HUES48 (cell line): ENCODE measurements around the gene WT1.

Experiments
- H3K27ac ChIP-seq: one replicate; pipeline ENCODE4 v1.7.0; 2013; ENCODE audit warnings: low read depth, low read length, inconsistent platforms
- H3K27me3 ChIP-seq: 2 replicates; pipeline ENCODE4 v1.6.1; 2013; ENCODE audit warnings: mild to moderate bottlenecking, low read length; ENCODE audit not compliant: control insufficient read depth, insufficient read depth
- H3K36me3 ChIP-seq: 2 replicates; pipeline ENCODE4 v1.6.1; 2013; ENCODE audit warnings: low read length; ENCODE audit not compliant: control insufficient read depth, insufficient read depth
- H3K4me1 ChIP-seq: 2 replicates; pipeline ENCODE4 v1.6.1; 2013; ENCODE audit warnings: mild to moderate bottlenecking, low read length; ENCODE audit not compliant: control insufficient read depth, insufficient read depth
- H3K4me3 ChIP-seq: 2 replicates; pipeline ENCODE4 v1.5.1; 2013; ENCODE audit warnings: mild to moderate bottlenecking, low read depth, low read length
- H3K9ac ChIP-seq: 2 replicates; pipeline ENCODE4 v1.6.1; 2013; ENCODE audit warnings: mild to moderate bottlenecking, low read depth, low read length, moderate library complexity
- H3K9me3 ChIP-seq: 2 replicates; pipeline ENCODE4 v1.6.1; 2013; ENCODE audit warnings: low read length; ENCODE audit not compliant: control insufficient read depth, insufficient read depth

The WT1 gene

DNA sequence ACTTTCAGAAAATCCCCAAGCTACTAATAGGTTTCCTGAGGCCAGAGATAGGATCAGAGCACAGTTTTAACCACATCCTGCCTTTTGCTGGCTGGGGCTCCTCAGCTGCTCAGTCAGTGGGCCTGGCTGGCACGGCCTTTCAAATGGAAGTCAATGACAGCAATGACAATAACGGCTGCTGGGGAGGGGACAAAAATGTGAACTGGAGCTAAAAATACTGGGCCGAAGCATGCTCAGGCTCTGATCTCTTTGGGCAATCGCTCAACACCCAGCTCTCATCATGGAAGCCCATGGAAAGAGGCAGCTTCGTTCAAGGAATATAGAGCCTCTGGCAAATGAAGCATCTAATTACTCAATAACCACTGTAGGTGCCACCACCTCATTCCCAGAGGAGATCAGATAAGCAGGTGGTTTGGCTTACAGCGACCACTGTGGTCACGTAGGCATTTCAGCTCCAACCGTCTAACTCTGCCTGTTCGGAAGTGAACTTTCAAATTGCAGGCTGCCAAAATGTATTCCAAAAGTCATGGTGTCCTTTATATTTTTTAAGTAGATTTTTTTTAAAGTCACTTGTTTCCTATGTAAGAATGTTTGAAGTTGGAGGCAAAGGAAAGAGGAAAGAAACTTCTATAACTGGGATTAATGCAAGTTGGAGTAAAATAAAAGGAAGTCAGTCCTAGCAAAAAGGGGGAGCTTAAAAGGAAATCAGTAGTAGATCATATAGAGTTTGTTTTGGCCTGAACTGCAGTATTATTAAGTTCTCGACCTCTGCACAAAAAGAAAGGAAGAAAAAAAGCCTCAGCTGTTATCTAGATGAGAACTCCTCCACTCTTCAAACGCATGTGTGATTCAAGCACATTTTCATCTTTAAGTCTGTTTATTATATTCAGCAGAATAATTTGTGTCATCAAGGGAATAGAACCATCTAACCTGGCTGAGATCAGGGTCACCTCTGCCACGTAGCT lies 14.1 kb downstream of the WT1 start:
- no peaks in the 10 kb centered on the region for H3K9me3 ChIP-seq
- peaks cover 44% of the 10 kb centered on the region for H3K27me3 ChIP-seq
- H3K27ac ChIP-seq: no peak overlapping the region
- H3K4me1 ChIP-seq: peaks cover 24% of the 10 kb centered on the region
- no peak overlapping the region for H3K4me3 ChIP-seq
- no peak overlapping the region for H3K9ac ChIP-seq
- no peaks in the 10 kb centered on the region for H3K36me3 ChIP-seq

GRCh38 chr11:32420139-32420538 lies 15.2 kb downstream of the WT1 start:
- Histone ChIP-seq H3K4me1 (peaks cover 18% of the 10 kb centered on the region), H3K27me3 (peaks cover 33% of the 10 kb centered on the region), H3K9me3 (no peaks in the 10 kb centered on the region), H3K9ac (no peak overlapping the region), H3K27ac (no peak overlapping the region), H3K4me3 (no peak overlapping the region), H3K36me3 (no peaks in the 10 kb centered on the region)

GRCh38 chr11:32418836-32419235 lies 16.5 kb downstream of the WT1 start:
- H3K4me3 ChIP-seq: no peak overlapping the region
- no peaks in the 10 kb centered on the region for H3K36me3 ChIP-seq

GRCh38 chr11:32417806-32418205 lies 17.5 kb downstream of the WT1 start:
- Histone ChIP-seq H3K27me3 (peaks cover 14% of the 10 kb centered on the region), H3K9me3 (no peaks in the 10 kb centered on the region), H3K9ac (no peak overlapping the region), H3K36me3 (no peaks in the 10 kb centered on the region), H3K4me3 (no peak overlapping the region), H3K4me1 (peaks cover 18% of the 10 kb centered on the region), H3K27ac (no peak overlapping the region)

More at GRCh38 chr11:32418836-32419235, 16.5 kb downstream of the WT1 start:
- H3K4me1 ChIP-seq: peaks cover 18% of the 10 kb centered on the region
- H3K9ac ChIP-seq: no peak overlapping the region
- no peak overlapping the region for H3K27ac ChIP-seq
- no peaks in the 10 kb centered on the region for H3K9me3 ChIP-seq
- peaks cover 21% of the 10 kb centered on the region for H3K27me3 ChIP-seq

- Histone ChIP-seq H3K9me3 (no peaks in the 10 kb centered on the region), H3K9ac (no peak overlapping the region), H3K36me3 (no peaks in the 10 kb centered on the region), H3K4me3 (no peak overlapping the region), H3K27ac (no peak overlapping the region), H3K27me3 (peaks cover 5% of the 10 kb centered on the region), H3K4me1 (peaks cover 18% of the 10 kb centered on the region)
Measured at GRCh38 chr11:32416301-32416700, 19.0 kb downstream of the WT1 start.

- Histone ChIP-seq H3K4me1 (peaks cover 13% of the 10 kb centered on the region; the same call in 1 of the 2 replicates), H3K36me3 (no peaks in the 10 kb centered on the region)
Measured at GRCh38 chr11:32414925-32415324, 20.4 kb downstream of the WT1 start.

DNA sequence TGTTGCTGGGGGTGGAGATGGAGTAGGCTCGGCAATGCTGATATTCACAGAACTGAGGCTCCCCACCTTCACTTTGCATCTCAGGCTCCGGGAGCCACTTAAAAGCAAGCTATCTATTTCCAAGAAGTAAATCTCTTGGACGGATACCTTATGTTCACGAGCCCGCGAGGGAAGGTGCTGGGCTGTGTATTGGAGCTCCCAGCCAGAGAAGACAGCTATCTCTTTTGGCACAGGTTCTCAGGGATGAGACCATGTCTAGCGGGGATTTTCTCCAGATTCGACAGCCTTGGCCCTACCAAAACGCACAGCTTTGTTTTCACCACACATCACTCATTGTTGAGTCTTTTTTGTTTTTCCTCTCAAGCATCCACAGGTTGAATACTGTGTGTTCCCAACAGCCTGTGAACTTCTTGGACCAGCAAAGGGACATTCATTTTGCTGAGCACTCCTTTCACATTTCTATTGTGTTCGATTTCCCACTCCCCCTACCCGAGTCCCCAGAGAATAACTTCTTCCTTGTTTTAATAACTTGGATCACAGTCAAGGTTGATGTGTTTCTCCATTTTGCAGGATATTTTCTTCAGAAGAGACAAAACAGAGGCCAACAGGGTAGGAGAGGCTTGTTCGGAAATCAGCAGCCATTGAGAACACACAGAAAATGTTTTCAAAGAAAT lies 23.3 kb downstream of the WT1 start:
- Histone ChIP-seq H3K4me3 (no peak overlapping the region), H3K36me3 (no peaks in the 10 kb centered on the region), H3K9me3 (no peaks in the 10 kb centered on the region), H3K27ac (no peak overlapping the region), H3K9ac (no peak overlapping the region), H3K27me3 (no peaks in the 10 kb centered on the region; the same call in 1 of the 2 replicates), H3K4me1 (no peaks in the 10 kb centered on the region)

More at GRCh38 chr11:32414925-32415324, 20.4 kb downstream of the WT1 start:
- H3K27me3 ChIP-seq: no peaks in the 10 kb centered on the region; the same call in 1 of the 2 replicates
- H3K9me3 ChIP-seq: no peaks in the 10 kb centered on the region
- no peak overlapping the region for H3K9ac ChIP-seq
- H3K4me3 ChIP-seq: no peak overlapping the region
- no peak overlapping the region for H3K27ac ChIP-seq

DNA sequence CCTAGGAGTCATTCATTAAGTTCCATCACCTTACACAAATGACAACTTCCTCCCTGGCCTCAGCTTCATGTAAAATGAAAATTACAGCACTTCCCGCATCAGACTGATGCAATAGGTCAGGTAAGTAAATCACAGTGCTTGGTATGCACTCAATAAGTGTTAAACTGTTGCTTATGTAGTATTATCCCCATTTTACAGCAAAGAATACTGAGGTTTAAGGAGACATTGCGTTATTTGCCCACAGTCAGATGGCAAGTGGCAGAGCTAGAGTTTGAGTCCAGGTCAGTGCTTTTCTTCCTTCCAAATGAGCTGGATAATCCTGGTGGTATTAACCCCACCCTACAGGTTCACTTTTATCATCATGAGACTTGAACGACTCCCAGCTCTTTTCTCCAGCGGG lies 29.7 kb downstream of the WT1 start:
- Histone ChIP-seq H3K27me3 (no peaks in the 10 kb centered on the region), H3K9me3 (no peaks in the 10 kb centered on the region), H3K9ac (no peak overlapping the region), H3K4me1 (no peaks in the 10 kb centered on the region), H3K4me3 (no peak overlapping the region), H3K36me3 (no peaks in the 10 kb centered on the region), H3K27ac (no peak overlapping the region)

GRCh38 chr11:32402836-32403235 lies 32.5 kb downstream of the WT1 start:
- Histone ChIP-seq H3K9me3 (no peaks in the 10 kb centered on the region), H3K4me1 (peaks cover 4% of the 10 kb centered on the region; the same call in 1 of the 2 replicates), H3K9ac (no peak overlapping the region), H3K27me3 (no peaks in the 10 kb centered on the region), H3K36me3 (no peaks in the 10 kb centered on the region), H3K27ac (no peak overlapping the region), H3K4me3 (no peak overlapping the region)

DNA sequence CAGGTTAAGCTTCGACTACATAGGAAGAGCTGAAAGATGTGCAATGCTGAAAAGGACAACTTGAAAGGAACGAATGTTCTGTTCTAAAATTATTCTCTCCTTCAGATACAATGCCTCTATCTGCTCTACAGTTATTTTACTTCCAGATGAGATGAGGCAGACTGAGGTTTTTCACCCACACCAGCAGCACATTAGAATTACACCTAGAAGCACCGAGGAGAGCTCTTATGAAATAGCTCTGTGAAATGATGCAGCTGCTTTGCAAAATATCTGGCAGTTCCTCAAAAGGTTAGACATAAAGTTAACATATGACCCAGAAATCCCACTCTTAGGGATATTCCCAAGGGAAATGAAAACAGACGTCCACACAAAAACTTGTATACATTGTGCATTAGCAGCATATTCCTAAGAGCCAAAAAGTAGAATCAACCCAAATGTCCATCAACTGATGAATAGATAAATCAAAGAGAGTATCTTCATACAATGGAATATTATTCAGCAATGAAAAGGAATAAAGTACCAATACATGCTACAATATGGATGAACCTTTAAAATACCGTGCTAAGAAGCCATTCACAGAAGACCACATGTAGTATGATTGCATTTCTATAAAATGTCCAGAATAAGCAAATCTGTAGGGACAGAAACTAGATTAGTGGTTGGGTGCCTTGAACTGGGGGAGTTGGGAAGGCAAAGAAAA lies 34.5 kb downstream of the WT1 start:
- Histone ChIP-seq H3K9me3 (no peaks in the 10 kb centered on the region), H3K36me3 (no peaks in the 10 kb centered on the region), H3K9ac (no peak overlapping the region), H3K4me1 (peaks cover 4% of the 10 kb centered on the region; the same call in 1 of the 2 replicates), H3K4me3 (no peak overlapping the region), H3K27me3 (no peaks in the 10 kb centered on the region; the same call in 1 of the 2 replicates), H3K27ac (no peak overlapping the region)
